HG03565 (cell line): ENCODE measurements around the gene ZNF575.
"Not testable (repeated sequence)": the region's sequence is repeated elsewhere in the genome, so short reads cannot be mapped to it uniquely, and the experiment has no call there.

Source experiments
- ATAC-seq: cut with Tn5 transposase; IDR thresholded peaks from one replicate; pipeline ENCODE4 v1.9.1; 2021; ENCODE audit warnings: mild to moderate bottlenecking, moderate library complexity; ENCODE audit not compliant: unreplicated experiment

Gene ZNF575

GRCh38 chr19:43507880-43508279 lies 25.1 kb upstream of the ZNF575 start:
- no peak for ATAC-seq

GRCh38 chr19:43510713-43511112 lies 22.3 kb upstream of the ZNF575 start:
- ATAC-seq = no peak

GRCh38 chr19:43511324-43511723 lies 21.7 kb upstream of the ZNF575 start:
- no peak for ATAC-seq

- not testable (repeated sequence) for ATAC-seq
Measured at GRCh38 chr19:43512399-43512798, 20.6 kb upstream of the ZNF575 start.

- no peak for ATAC-seq
Measured at GRCh38 chr19:43518051-43518450, 14.9 kb upstream of the ZNF575 start.

GRCh38 chr19:43519436-43520088 lies 13.4 kb upstream of the ZNF575 start:
- no peak for ATAC-seq

GRCh38 chr19:43522929-43523328 lies 10.1 kb upstream of the ZNF575 start:
- no peak for ATAC-seq

- ATAC-seq = not testable (repeated sequence)
Measured at GRCh38 chr19:43523696-43524095, 9.3 kb upstream of the ZNF575 start.

GRCh38 chr19:43524922-43525835 lies 7.8 kb upstream of the ZNF575 start:
- ATAC-seq = peak; percentile 45

GRCh38 chr19:43525836-43526771 lies 6.9 kb upstream of the ZNF575 start:
- ATAC-seq = no peak

- no peak for ATAC-seq
Measured at GRCh38 chr19:43526884-43527859, 5.8 kb upstream of the ZNF575 start, which contains the start of gene ETHE1. Gene ETHE1 (minus strand): TSS chr19:43527201. CDS start chr19:43527177, 24 bp downstream.

- no peak for ATAC-seq
Measured at GRCh38 chr19:43527860-43528622, 4.9 kb upstream of the ZNF575 start.

- peak; percentile 8 for ATAC-seq
Measured at GRCh38 chr19:43532571-43532961, 422 bp upstream of the ZNF575 start.

- ATAC-seq = peak; percentile 40
Measured at GRCh38 chr19:43533546-43534304, 737 bp downstream of the ZNF575 start.

- no peak for ATAC-seq
Measured at GRCh38 chr19:43534305-43534815, 1.4 kb downstream of the ZNF575 start.

GRCh38 chr19:43534816-43535761 lies 2.1 kb downstream of the ZNF575 start:
- no peak for ATAC-seq

- ATAC-seq = no peak
Measured at GRCh38 chr19:43538922-43539321, 5.9 kb downstream of the ZNF575 start.
